LNCaP clone FGC (cell line): ENCODE results near the gene CXCL17.

Experiments used
- DNase-seq: peaks from one replicate; pipeline ENCODE4 v3.0.0-alpha.2; 2011; ENCODE audit warnings: low read depth
- H3K4me3 ChIP-seq: 2 replicates; pipeline ENCODE4 v1.5.1; 2011; ENCODE audit warnings: mild to moderate bottlenecking, low read depth, low read length, control low read depth
- CTCF ChIP-seq: IDR thresholded peaks from 2 replicates; pipeline ENCODE4 v1.5.1; 2012; ENCODE audit warnings: mild to moderate bottlenecking; ENCODE audit not compliant: control insufficient read depth, insufficient read depth; ENCODE audit errors: extremely low read depth

Gene CXCL17

GRCh38 chr19:42420055-42420544 is 22.6 kb downstream of the CXCL17 start:
- DNase-seq = no peak
- peak; percentile 65 for TF ChIP-seq CTCF
- no peak overlapping the region for H3K4me3 ChIP-seq

- no peak overlapping the region for H3K4me3 ChIP-seq
- TF ChIP-seq CTCF = no peak
- no peak for DNase-seq
Observed at GRCh38 chr19:42419309-42419708, 23.4 kb downstream of the CXCL17 start.

- no peak overlapping the region for H3K4me3 ChIP-seq
- TF ChIP-seq CTCF = no peak
- no peak for DNase-seq
Observed at GRCh38 chr19:42412661-42413076, 30.1 kb downstream of the CXCL17 start.

GRCh38 chr19:42412227-42412626 is 30.5 kb downstream of the CXCL17 start:
- H3K4me3 ChIP-seq = no peak overlapping the region
- no peak for TF ChIP-seq CTCF
- no peak for DNase-seq

- H3K4me3 ChIP-seq = no peak overlapping the region
- DNase-seq = no peak
- no peak for TF ChIP-seq CTCF
Observed at GRCh38 chr19:42411581-42412178, 31.1 kb downstream of the CXCL17 start.

- no peak overlapping the region for H3K4me3 ChIP-seq
- no peak for TF ChIP-seq CTCF
- DNase-seq = no peak
Observed at GRCh38 chr19:42410371-42410770, 32.4 kb downstream of the CXCL17 start.

- TF ChIP-seq CTCF = no peak
- H3K4me3 ChIP-seq = no peak overlapping the region
- DNase-seq = no peak
Observed at GRCh38 chr19:42409477-42409876, 33.3 kb downstream of the CXCL17 start.
